SK-N-SH (cell line): ENCODE data around the gene TBC1D2. TPM values are rescaled to one million over a fixed set of nuclear protein-coding genes. Genes with fewer than 3 reads are reported as not detected.

Experiments used
- CTCF ChIA-PET: fragments of 300-600, 350-600 bp; formaldehyde crosslinking; extraction: SDS; loops from one replicate; lab custom pipeline; 2021; lab: Yijun Ruan, JAX
- POLR2A ChIA-PET: fragments of 350-600 bp; sonication (Branson Sonifier 250); formaldehyde crosslinking; extraction: SDS; loops from one replicate; lab custom pipeline; 2020; ENCODE audit warnings: antibody characterized with exemption, inconsistent platforms; lab: Yijun Ruan, JAX
- DNase-seq: peaks from one replicate; pipeline ENCODE4 v3.0.0; 2012
- H2AFZ ChIP-seq: fragments of 200-600 bp; sonication (generic); 2 replicates; pipeline ENCODE4 v1.8.1; 2016; ENCODE audit warnings: antibody characterized with exemption, mild to moderate bottlenecking, low read depth
- H3F3A ChIP-seq: fragments of 200-600 bp; sonication (generic); replicated peaks from 2 replicates; pipeline ENCODE3; 2016; ENCODE audit warnings: antibody characterized with exemption, mild to moderate bottlenecking; ENCODE audit not compliant: insufficient read depth
- H3K27ac ChIP-seq, 2 experiments: fragments of 200-500 bp in 1 of 2; fragments of 200-600 bp in 1 of 2; sonication (Bioruptor generic) in 1 of 2; sonication (generic), shearing (Covaris generic) in 1 of 2; 2 replicates each; pipeline versions ENCODE4 v1.5.1 to v1.6.1; 2014 to 2016; ENCODE audit warnings: low read depth in 2 of 2, inconsistent platforms in 1 of 2, low read length in 1 of 2, mild to moderate bottlenecking in 1 of 2, mixed read lengths in 1 of 2
- H3K27me3 ChIP-seq: fragments of 200-600 bp; sonication (generic), shearing (Covaris generic); 2 replicates; pipeline ENCODE4 v1.6.1; 2016; ENCODE audit warnings: mixed run types; ENCODE audit not compliant: insufficient read depth
- H3K36me3 ChIP-seq, 2 experiments: fragments of 200-500 bp in 1 of 2; fragments of 200-600 bp in 1 of 2; sonication (Bioruptor generic) in 1 of 2; sonication (generic) in 1 of 2; replicated peaks in 1 of 2; 2 replicates each; pipeline versions ENCODE3 to v1.5.1; 2014 to 2016; ENCODE audit warnings: low read length in 1 of 2, mild to moderate bottlenecking in 1 of 2; ENCODE audit not compliant: insufficient read depth in 2 of 2, control insufficient read depth in 1 of 2
- H3K4me1 ChIP-seq, 2 experiments: fragments of 200-500 bp in 1 of 2; fragments of 200-600 bp in 1 of 2; sonication (Bioruptor generic) in 1 of 2; sonication (generic), shearing (Covaris generic) in 1 of 2; 2 replicates each; pipeline versions ENCODE4 v1.5.1 to v1.6.1; 2014 to 2016; ENCODE audit warnings: low read depth in 1 of 2, low read length in 1 of 2, mixed run types in 1 of 2; ENCODE audit not compliant: insufficient read depth in 2 of 2, control insufficient read depth in 1 of 2
- H3K4me2 ChIP-seq: fragments of 200-600 bp; sonication (generic), shearing (Covaris generic); 2 replicates; pipeline ENCODE4 v1.6.1; 2017; ENCODE audit warnings: mixed run types
- H3K4me3 ChIP-seq, 2 experiments: fragments of 200-500 bp in 1 of 2; fragments of 200-600 bp in 1 of 2; sonication (Bioruptor generic) in 1 of 2; sonication (generic), shearing (Covaris generic) in 1 of 2; 2 replicates each; pipeline versions ENCODE4 v1.5.1 to v1.8.1; 2014 to 2016; ENCODE audit warnings: low read depth in 2 of 2, inconsistent platforms in 1 of 2, low read length in 1 of 2, mild to moderate bottlenecking in 1 of 2, mixed read lengths in 1 of 2, moderate library complexity in 1 of 2
- H3K79me2 ChIP-seq: fragments of 200-600 bp; sonication (generic); 2 replicates; pipeline ENCODE4 v1.8.1; 2017; ENCODE audit warnings: mild to moderate bottlenecking; ENCODE audit not compliant: insufficient read depth
- H3K9ac ChIP-seq: fragments of 200-600 bp; sonication (generic); 2 replicates; pipeline ENCODE4 v1.6.1; 2017; ENCODE audit warnings: mixed run types
- H3K9me2 ChIP-seq: fragments of 200-600 bp; sonication (generic); 2 replicates; pipeline ENCODE4 v1.6.1; 2017; ENCODE audit warnings: mixed run types
- H3K9me3 ChIP-seq: fragments of 200-600 bp; sonication (generic); 2 replicates; pipeline ENCODE4 v1.6.1; 2017; ENCODE audit warnings: mixed run types, mild to moderate bottlenecking, moderate library complexity
- H4K20me1 ChIP-seq: fragments of 200-600 bp; sonication (generic); 2 replicates; pipeline ENCODE4 v1.6.1; 2017; ENCODE audit warnings: mild to moderate bottlenecking, mixed run types; ENCODE audit not compliant: insufficient read depth
- CTCF ChIP-seq: fragments of 200-600 bp; sonication (generic); IDR thresholded peaks from 2 replicates; pipeline ENCODE4 v1.6.1; 2017; ENCODE audit warnings: antibody characterized with exemption, mild to moderate bottlenecking, moderate library complexity
- ELF1 ChIP-seq: IDR thresholded peaks from 2 replicates; pipeline ENCODE4 v1.4.0; 2012
- FOSL2 ChIP-seq: IDR thresholded peaks from 2 replicates; pipeline ENCODE4 v1.4.0; 2012; ENCODE audit warnings: low read depth, mild to moderate bottlenecking, moderate library complexity, borderline replicate concordance
- GABPA ChIP-seq: IDR thresholded peaks from 2 replicates; pipeline ENCODE4 v1.4.0; 2012; ENCODE audit warnings: low read depth, mild to moderate bottlenecking
- GATA2 ChIP-seq: sonication (generic); formaldehyde crosslinking; IDR thresholded peaks from 2 replicates; pipeline ENCODE4 v1.5.0; 2020; ENCODE audit warnings: mild to moderate bottlenecking, missing genetic modification reagents
- IRF3 ChIP-seq: fragments of 150-350 bp; IDR thresholded peaks from 2 replicates; pipeline ENCODE4 v1.6.1; 2016; ENCODE audit warnings: mild to moderate bottlenecking, low read depth, low read length
- MEF2A ChIP-seq: IDR thresholded peaks from 2 replicates; pipeline ENCODE4 v1.4.0; 2012; ENCODE audit warnings: low read depth, borderline replicate concordance
- NFIC ChIP-seq: IDR thresholded peaks from 2 replicates; pipeline ENCODE4 v1.4.0; 2012; ENCODE audit warnings: borderline replicate concordance
- NRF1 ChIP-seq: IDR thresholded peaks from 2 replicates; pipeline ENCODE4 v1.6.1; 2012; ENCODE audit warnings: low read depth, mild to moderate bottlenecking, low read length
- PBX3 ChIP-seq: IDR thresholded peaks from 2 replicates; pipeline ENCODE4; 2012
- POLR2AphosphoS5 ChIP-seq: IDR thresholded peaks from 2 replicates; pipeline ENCODE4 v1.6.1; 2012; ENCODE audit warnings: low read depth, low read length
- RAD21 ChIP-seq: IDR thresholded peaks from 2 replicates; pipeline ENCODE4 v1.6.1; 2012; ENCODE audit warnings: mild to moderate bottlenecking, low read length
- RCOR1 ChIP-seq: fragments of 150-350 bp; IDR thresholded peaks from 2 replicates; pipeline ENCODE4 v1.6.1; 2017; ENCODE audit warnings: antibody characterized with exemption, low read length
- RFX5 ChIP-seq: IDR thresholded peaks from 2 replicates; pipeline ENCODE4 v1.6.1; 2012; ENCODE audit warnings: mild to moderate bottlenecking, improper control_type of control experiment, low read length
- RXRA ChIP-seq: IDR thresholded peaks from 2 replicates; pipeline ENCODE4 v1.4.0; 2012; ENCODE audit warnings: low read depth, mild to moderate bottlenecking, borderline replicate concordance
- SIN3A ChIP-seq: IDR thresholded peaks from 2 replicates; pipeline ENCODE4 v1.6.1; 2012; ENCODE audit warnings: low read depth, mild to moderate bottlenecking, low read length, moderate library complexity, borderline replicate concordance
- SMC3 ChIP-seq: IDR thresholded peaks from 2 replicates; pipeline ENCODE4 v1.6.1; 2012; ENCODE audit warnings: low read depth, low read length, improper control_type of control experiment
- TAF1 ChIP-seq: IDR thresholded peaks from 2 replicates; pipeline ENCODE4 v1.6.1; 2012; ENCODE audit warnings: low read depth, mild to moderate bottlenecking, low read length, moderate library complexity, borderline replicate concordance
- TEAD4 ChIP-seq: IDR thresholded peaks from 2 replicates; pipeline ENCODE4 v1.4.0; 2012; ENCODE audit warnings: mild to moderate bottlenecking, borderline replicate concordance; ENCODE audit not compliant: insufficient read depth
- YY1 ChIP-seq: IDR thresholded peaks from 2 replicates; pipeline ENCODE4 v1.4.0; 2012; ENCODE audit warnings: low read depth, mild to moderate bottlenecking
- WGBS: methylation state at CpG from one replicate; pipeline ENCODE4 v1.1.6; 2017; ENCODE audit warnings: low lambda C conversion rate; 5-methylcytosine and 5-hydroxymethylcytosine counted together
- polyA plus RNA-seq, 3 experiments: library from polyadenylated mRNA; depleted of rRNA; stranded (reverse); fragments of >200 nt; gene quantifications; 2 replicates each; pipeline ENCODE4 v1.2.3, GENCODE V29; 2012

The TBC1D2 gene
- polyA plus RNA-seq, 1 of the 3 experiments (the other 2 are of a cell fraction): 5.6 TPM

GRCh38 chr9:98202252-98202651, 53.2 kb downstream of the TBC1D2 start:
- ChIA-PET POLR2A (no interaction called here), CTCF (interaction anchor here (1.0 to 1.8 kb wide), 8 partner anchors 9 to 167 kb away, joined by 3 to 5 read pairs (median 3); partner anchors contain the start of gene TRIM14)
- DNase-seq: no peak
- Histone ChIP-seq H3K4me1 (no peaks in the 10 kb centered on the region), H2AFZ (no peak overlapping the region), H3K9me3 (no peaks in the 10 kb centered on the region), H3K36me3 (no peaks in the 10 kb centered on the region), H3F3A (no peaks in the 10 kb centered on the region), H3K27ac (no peak overlapping the region), H3K79me2 (no peaks in the 10 kb centered on the region), H3K9ac (no peak overlapping the region), H3K27me3 (no peaks in the 10 kb centered on the region), H3K9me2 (no peaks in the 10 kb centered on the region), H3K4me2 (no peak overlapping the region), H4K20me1 (no peaks in the 10 kb centered on the region), H3K4me3 (no peak overlapping the region)
- no peak for TF ChIP-seq CTCF
- TF ChIP-seq TAF1: no peak
- no peak for TF ChIP-seq SIN3A
- TF ChIP-seq GATA2 (CRISPR knock-in tag): no peak
- TF ChIP-seq FOSL2: no peak
- no peak for TF ChIP-seq SMC3
- TF ChIP-seq PBX3: no peak
- no peak for TF ChIP-seq YY1
- TF ChIP-seq RFX5: no peak
- no peak for TF ChIP-seq MEF2A
- no peak for TF ChIP-seq POLR2AphosphoS5
- TF ChIP-seq GABPA: no peak
- TF ChIP-seq TEAD4: no peak
- TF ChIP-seq RCOR1: no peak
- TF ChIP-seq RAD21: no peak
- TF ChIP-seq RXRA: no peak
- TF ChIP-seq NFIC: no peak
- TF ChIP-seq ELF1: no peak
- no peak for TF ChIP-seq NRF1
- no peak for TF ChIP-seq IRF3
- 84% methylated on average over 5 of the region's 5 CpGs for WGBS
